ENCODE measurements around the gene ZIC3.

- TF ChIP-seq CTCF (IDR thresholded peaks at IDR 0.05; ENCODE audit: borderline replicate concordance, extremely low read depth, low read length, poor library complexity, severe bottlenecking): no peak
- TF ChIP-seq EZH2 (IDR thresholded peaks at IDR 0.05; ENCODE audit: borderline replicate concordance, low read depth, low read length, severe bottlenecking): no peak
Observed at GRCh38 chrX:137575596-137576255, 9.8 kb downstream of the ZIC3 start.

Measured in DND-41 (cell line).